Choroid plexus epithelial cell (primary cell): ENCODE measurements around the gene HEPACAM2.

Experiments used
- DNase-seq: peaks from one replicate; pipeline ENCODE4 v3.0.0-alpha.2; 2010; ENCODE audit warnings: low read depth
- H3K4me3 ChIP-seq: 2 replicates; pipeline ENCODE4 v1.5.1; 2011; ENCODE audit warnings: low read depth, mild to moderate bottlenecking, control low read depth, low read length, moderate library complexity
- CTCF ChIP-seq: conservative IDR thresholded peaks from 2 replicates; pipeline ENCODE4 v1.5.1; 2011; ENCODE audit warnings: low read depth, mild to moderate bottlenecking, control low read depth, inconsistent platforms, low read length, moderate library complexity

Gene HEPACAM2

GRCh38 chr7:93150200-93150835 is 76.0 kb downstream of the HEPACAM2 start:
- peak; percentile 30 for DNase-seq
- H3K4me3 ChIP-seq: no peak overlapping the region
- TF ChIP-seq CTCF: no peak

- no peak for TF ChIP-seq CTCF
- no peak overlapping the region for H3K4me3 ChIP-seq
- DNase-seq: no peak
Measured at GRCh38 chr7:93148727-93149126, 77.5 kb downstream of the HEPACAM2 start.

GRCh38 chr7:93148144-93148543 is 78.1 kb downstream of the HEPACAM2 start, which contains the start of gene SAMD9L:
Gene SAMD9L (minus strand): TSS chr7:93148385. CDS start chr7:93135971, 12,414 bp downstream.
- DNase-seq: peak; percentile 53

GRCh38 chr7:93147363-93147762 is 78.9 kb downstream of the HEPACAM2 start:
- H3K4me3 ChIP-seq: peak overlapping the region; percentile 48
- no peak for TF ChIP-seq CTCF
- peak; percentile 68 for DNase-seq

More at GRCh38 chr7:93148144-93148543, 78.1 kb downstream of the HEPACAM2 start, which contains the start of gene SAMD9L:
- no peak for TF ChIP-seq CTCF
- H3K4me3 ChIP-seq: peak within 1 kb of the TSS; percentile 48

GRCh38 chr7:93146472-93147141 is 79.7 kb downstream of the HEPACAM2 start:
- TF ChIP-seq CTCF: no peak
- peak; percentile 9 for DNase-seq
- no peak overlapping the region for H3K4me3 ChIP-seq

- H3K4me3 ChIP-seq: no peak overlapping the region
- DNase-seq: no peak
- no peak for TF ChIP-seq CTCF
Measured at GRCh38 chr7:93146036-93146435, 80.2 kb downstream of the HEPACAM2 start.
